ENCODE results near the gene PMIS2. TPM values are rescaled to one million over a fixed set of nuclear protein-coding genes. Genes with fewer than 3 reads are reported as not detected.

Gene PMIS2
- total and polyA plus RNA-seq, 11 donors, result not detected

- H3K27me3 ChIP-seq, result peaks cover 6 to 59% (median 20%) of the 10 kb centered on the region in 9 donors
- ATAC-seq, result no peak
- intact Hi-C loops (cut with DNase I), result no loop called here
These were observed 22.7 kb upstream of the PMIS2 start, which contains the start of gene ATP4A for GRCh38 chr19:35563207-35563829. Gene ATP4A, minus strand, starts transcription at chr19:35563658. Its CDS starts 29 bp downstream, at chr19:35563629.

GRCh38 chr19:35565016-35565856 lies 20.7 kb upstream of the PMIS2 start:
- Histone ChIP-seq H3K27me3 (peaks cover 0 to 40% (median 4%) of the 10 kb centered on the region in 9 donors), H3K4me1 (no peaks in the 10 kb centered on the region), H3K4me3 (no peak overlapping the region), H3K36me3 (no peaks in the 10 kb centered on the region), H3K27ac (no peak overlapping the region), H3K9me3 (no peaks in the 10 kb centered on the region)
- no peak for DNase-seq
- peak in 1 of 4 donors; percentile 18 for ATAC-seq
- no peak for TF ChIP-seq CTCF (IDR thresholded peaks at IDR 0.05)
- no peak for TF ChIP-seq POLR2A (IDR thresholded peaks at IDR 0.05)
- WGBS, 4 donors, result 79 to 87% (median 81%) methylated on average over 9 to 12 of the region's 12 CpGs
- intact Hi-C loops (cut with DNase I), result no loop called here

More at GRCh38 chr19:35563207-35563829, 22.7 kb upstream of the PMIS2 start, which contains the start of gene ATP4A:
- Histone ChIP-seq H3K4me3 (no peak within 1 kb of the TSS), H3K9me3 (no peaks in the 10 kb centered on the region), H3K36me3 (no peaks in the 10 kb centered on the region), H3K4me1 (peaks cover 0 to 3% (median 1%) of the 10 kb centered on the region in 12 donors), H3K27ac (no peak within 1 kb of the TSS)
- 63 to 68% (median 64%) methylated on average over 10 to 15 of the region's 15 CpGs for WGBS, 4 donors
- TF ChIP-seq CTCF (IDR thresholded peaks at IDR 0.05), result no peak
- TF ChIP-seq POLR2A (IDR thresholded peaks at IDR 0.05), result no peak
- DNase-seq, result no peak

GRCh38 chr19:35566738-35567137 lies 19.2 kb upstream of the PMIS2 start:
- ATAC-seq (no peak), DNase-seq (no peak)
- intact Hi-C loops (cut with DNase I), result no loop called here
- no peaks in the 10 kb centered on the region for H3K9me3 ChIP-seq
- TF ChIP-seq POLR2A (IDR thresholded peaks at IDR 0.05) (no peak), CTCF (IDR thresholded peaks at IDR 0.05) (no peak)
- H3K4me1 ChIP-seq, result no peaks in the 10 kb centered on the region
- peaks cover 0 to 26% (median 3%) of the 10 kb centered on the region in 9 donors for H3K27me3 ChIP-seq
- WGBS, 4 donors, result 76 to 85% (median 83%) methylated on average over 7 of the region's 7 CpGs
- H3K36me3 ChIP-seq, result no peaks in the 10 kb centered on the region
- no peak overlapping the region for H3K4me3 ChIP-seq
- no peak overlapping the region for H3K27ac ChIP-seq

- DNase-seq (no peak), ATAC-seq (no peak)
- no peaks in the 10 kb centered on the region for H3K4me1 ChIP-seq
- H3K9me3 ChIP-seq, result no peaks in the 10 kb centered on the region
- no peaks in the 10 kb centered on the region for H3K36me3 ChIP-seq
- TF ChIP-seq POLR2A (IDR thresholded peaks at IDR 0.05) (no peak), CTCF (IDR thresholded peaks at IDR 0.05) (no peak)
- no peak overlapping the region for H3K27ac ChIP-seq
- intact Hi-C loops (cut with DNase I), result no loop called here
- 57 to 64% (median 63%) methylated on average over 5 of the region's 5 CpGs for WGBS, 4 donors
- no peak overlapping the region for H3K4me3 ChIP-seq
- peaks cover 0 to 7% (median 0%) of the 10 kb centered on the region in 9 donors for H3K27me3 ChIP-seq
These were observed 16.6 kb upstream of the PMIS2 start for GRCh38 chr19:35569281-35569781.
